ENCODE data around the gene TREH. TPM values are rescaled to one million over a fixed set of nuclear protein-coding genes. Genes with fewer than 3 reads are reported as not detected.

The TREH gene
- total RNA-seq, 2 donors from 2014 or later: 2.0 TPM; not detected in 1

DNA sequence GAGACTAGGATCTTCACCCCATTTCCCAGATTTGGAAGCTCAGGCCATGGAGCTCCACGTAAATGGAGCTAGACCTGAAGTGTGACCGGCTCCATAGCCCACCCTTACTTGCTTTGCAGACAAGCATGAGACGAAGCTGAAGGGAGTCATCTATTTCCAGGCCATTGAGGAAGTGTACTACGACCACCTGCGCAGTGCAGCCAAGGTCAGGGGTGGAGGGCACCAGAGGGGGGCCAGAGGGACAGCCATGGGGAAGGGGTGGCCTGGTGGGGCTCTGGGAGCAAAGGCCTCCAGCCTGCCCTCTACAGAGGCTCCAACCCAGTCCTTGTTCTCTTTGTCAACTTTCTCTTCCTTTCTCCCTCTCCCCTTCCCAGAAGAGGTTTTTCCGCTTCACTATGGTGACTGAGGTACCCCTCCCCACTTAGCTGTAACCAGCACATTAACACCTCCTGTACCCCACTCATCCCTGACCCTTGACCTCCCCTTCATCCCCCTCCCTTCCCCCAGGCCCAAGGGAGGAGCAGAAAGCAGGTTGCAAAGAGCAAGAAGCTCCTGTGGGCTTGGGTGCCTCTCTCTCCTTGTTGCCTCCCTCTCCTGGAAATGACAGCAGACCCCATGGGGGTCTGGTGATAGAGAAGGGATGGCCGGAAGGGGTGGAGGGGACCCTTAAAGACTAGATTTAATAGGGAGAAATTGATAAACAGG, 23.8 kb downstream of the TREH start:
- no peak overlapping the region for H3K4me3 ChIP-seq
- intact Hi-C loops (cut with DNase I): no loop called here
- H3K27me3 ChIP-seq: no peaks in the 10 kb centered on the region
- H3K9me3 ChIP-seq: no peaks in the 10 kb centered on the region
- TF ChIP-seq, protein P1, sequence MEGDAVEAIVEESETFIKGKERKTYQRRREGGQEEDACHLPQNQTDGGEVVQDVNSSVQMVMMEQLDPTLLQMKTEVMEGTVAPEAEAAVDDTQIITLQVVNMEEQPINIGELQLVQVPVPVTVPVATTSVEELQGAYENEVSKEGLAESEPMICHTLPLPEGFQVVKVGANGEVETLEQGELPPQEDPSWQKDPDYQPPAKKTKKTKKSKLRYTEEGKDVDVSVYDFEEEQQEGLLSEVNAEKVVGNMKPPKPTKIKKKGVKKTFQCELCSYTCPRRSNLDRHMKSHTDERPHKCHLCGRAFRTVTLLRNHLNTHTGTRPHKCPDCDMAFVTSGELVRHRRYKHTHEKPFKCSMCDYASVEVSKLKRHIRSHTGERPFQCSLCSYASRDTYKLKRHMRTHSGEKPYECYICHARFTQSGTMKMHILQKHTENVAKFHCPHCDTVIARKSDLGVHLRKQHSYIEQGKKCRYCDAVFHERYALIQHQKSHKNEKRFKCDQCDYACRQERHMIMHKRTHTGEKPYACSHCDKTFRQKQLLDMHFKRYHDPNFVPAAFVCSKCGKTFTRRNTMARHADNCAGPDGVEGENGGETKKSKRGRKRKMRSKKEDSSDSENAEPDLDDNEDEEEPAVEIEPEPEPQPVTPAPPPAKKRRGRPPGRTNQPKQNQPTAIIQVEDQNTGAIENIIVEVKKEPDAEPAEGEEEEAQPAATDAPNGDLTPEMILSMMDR (IDR thresholded peaks at IDR 0.05): no peak
- TF ChIP-seq POLR2A (IDR thresholded peaks at IDR 0.05): no peak
- H3K4me1 ChIP-seq: peaks cover 15% of the 10 kb centered on the region
- ATAC-seq (no peak), DNase-seq (no peak)
- peaks cover 0 to 2% of the 10 kb centered on the region in 2 donors for H3K36me3 ChIP-seq (replicated peaks in 1 of 2; ENCODE audit: insufficient read depth in 1 of 2, low read depth in 2 of 2)
- WGBS, 2 donors: 85 to 87% methylated on average over 7 of the region's 7 CpGs
- no peak overlapping the region for H3K27ac ChIP-seq

DNA sequence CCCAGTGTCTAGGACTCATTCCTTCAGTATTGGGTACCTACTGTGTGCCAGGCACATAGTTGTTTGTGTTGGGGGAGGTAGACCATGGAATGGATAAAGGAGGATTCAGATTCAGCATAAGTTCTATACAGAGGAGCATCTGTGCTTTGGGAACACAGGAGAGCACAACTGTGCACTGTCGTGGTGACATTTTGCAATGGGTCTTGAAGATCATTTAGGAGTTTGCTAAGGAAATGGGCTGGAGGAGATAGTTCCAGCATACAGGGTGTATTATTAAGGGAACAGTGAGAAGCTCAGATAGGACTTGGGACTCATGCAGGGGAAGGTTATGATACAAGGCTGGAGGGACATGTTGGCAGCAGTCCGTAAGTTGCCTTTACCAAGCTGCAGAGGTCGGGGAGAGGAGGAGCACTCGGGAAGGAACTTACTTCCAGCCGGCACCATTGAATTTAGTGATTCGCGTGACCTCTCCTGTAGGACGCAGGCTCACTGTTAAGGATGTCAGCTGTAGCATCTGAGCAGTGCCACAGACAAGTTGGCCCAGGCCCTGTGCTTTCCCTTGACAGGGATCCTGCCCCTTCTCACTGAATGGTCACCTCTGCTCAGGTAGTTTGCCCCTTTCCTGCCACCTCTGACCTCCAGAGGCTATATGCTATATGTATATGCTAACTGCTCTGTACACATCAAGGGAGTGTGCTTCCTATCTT, 25.6 kb downstream of the TREH start:
- DNase-seq (peak in 1 of 4 donors; percentile 2), ATAC-seq (no peak)
- TF ChIP-seq POLR2A (IDR thresholded peaks at IDR 0.05): no peak
- TF ChIP-seq, protein P1 (IDR thresholded peaks at IDR 0.05): no peak
- Histone ChIP-seq H3K27me3 (no peaks in the 10 kb centered on the region), H3K4me1 (peaks cover 2% of the 10 kb centered on the region), H3K4me3 (no peak overlapping the region), H3K9me3 (no peaks in the 10 kb centered on the region), H3K36me3 (replicated peaks in 1 of 2; ENCODE audit: insufficient read depth in 1 of 2, low read depth in 2 of 2) (peaks cover 0 to 2% of the 10 kb centered on the region in 2 donors), H3K27ac (no peak overlapping the region)
- intact Hi-C loops (cut with DNase I): no loop called here
- WGBS, 2 donors: 88 to 91% methylated on average over 8 of the region's 8 CpGs

DNA sequence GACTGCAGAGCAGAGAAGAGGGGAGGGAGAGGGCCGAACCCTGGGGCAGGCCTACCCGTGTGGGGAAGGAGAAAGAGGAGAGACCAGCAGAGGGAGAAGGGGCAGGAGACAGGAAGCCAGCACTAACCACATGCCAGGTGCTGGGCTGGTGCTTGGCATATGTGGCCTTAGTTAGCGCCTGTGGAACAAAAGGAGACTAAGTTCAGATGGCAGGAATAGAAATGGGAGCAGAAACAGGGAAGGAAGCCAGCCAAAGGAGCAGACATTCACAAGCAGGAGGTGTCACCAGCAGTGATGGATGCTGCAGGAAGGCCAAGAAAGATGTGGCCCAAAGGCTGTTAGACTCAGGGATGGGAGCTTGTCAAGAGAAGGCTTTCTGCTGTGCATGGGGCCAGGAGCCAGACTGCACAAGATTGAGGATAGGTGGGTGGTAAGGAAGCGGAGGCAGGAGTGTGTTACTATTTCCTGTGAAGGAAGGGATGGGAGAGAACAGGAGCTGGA, 26.7 kb downstream of the TREH start:
- peaks cover 0 to 2% of the 10 kb centered on the region in 2 donors for H3K36me3 ChIP-seq (replicated peaks in 1 of 2; ENCODE audit: insufficient read depth in 1 of 2, low read depth in 2 of 2)
- H3K27me3 ChIP-seq: no peaks in the 10 kb centered on the region
- ATAC-seq (no peak), DNase-seq (peak in 1 of 4 donors; percentile 7)
- TF ChIP-seq, protein P1 (IDR thresholded peaks at IDR 0.05): no peak
- TF ChIP-seq POLR2A (IDR thresholded peaks at IDR 0.05): no peak
- no peak overlapping the region for H3K27ac ChIP-seq
- intact Hi-C loops (cut with DNase I): no loop called here
- WGBS, 2 donors: 56 to 76% methylated on average over 4 of the region's 4 CpGs
- no peaks in the 10 kb centered on the region for H3K4me1 ChIP-seq
- no peak overlapping the region for H3K4me3 ChIP-seq
- no peaks in the 10 kb centered on the region for H3K9me3 ChIP-seq

DNA sequence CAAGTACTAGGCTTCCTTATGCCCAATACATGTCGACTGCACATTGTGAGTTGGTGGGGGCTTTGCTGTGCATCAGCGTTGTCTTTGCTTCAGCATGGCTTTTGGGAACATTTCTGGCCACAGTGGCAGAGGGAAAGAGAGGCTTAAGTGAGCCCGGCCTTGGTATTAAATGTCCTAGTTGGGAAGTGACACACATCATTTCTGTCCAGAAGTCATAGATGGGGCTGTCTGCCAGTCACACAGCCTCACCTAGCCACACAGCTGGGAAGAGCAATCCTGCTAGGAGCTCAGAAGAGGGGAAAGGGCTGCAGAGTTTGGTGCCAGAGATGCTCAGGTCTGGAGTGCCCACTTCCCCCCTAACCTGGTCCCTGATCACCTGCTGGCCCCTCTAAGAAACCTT, 27.6 kb downstream of the TREH start:
- H3K27me3 ChIP-seq: no peaks in the 10 kb centered on the region
- H3K27ac ChIP-seq: no peak overlapping the region
- no peak for ATAC-seq
- no peak overlapping the region for H3K4me3 ChIP-seq
- H3K36me3 ChIP-seq (replicated peaks in 1 of 2; ENCODE audit: insufficient read depth in 1 of 2, low read depth in 2 of 2): peaks cover 0 to 2% of the 10 kb centered on the region in 2 donors
- intact Hi-C loops (cut with DNase I): no loop called here
- H3K4me1 ChIP-seq: no peaks in the 10 kb centered on the region
- no peaks in the 10 kb centered on the region for H3K9me3 ChIP-seq
- no peak for TF ChIP-seq POLR2A (IDR thresholded peaks at IDR 0.05)
- TF ChIP-seq, protein P1 (IDR thresholded peaks at IDR 0.05): no peak
- no peak for DNase-seq
- 79 to 84% methylated on average over 3 of the region's 3 CpGs for WGBS, 2 donors

Measured in body of pancreas (tissue), 4 donors.